Measurements from ENCODE around the gene TAOK2. TPM values are rescaled to one million over a fixed set of nuclear protein-coding genes. Genes with fewer than 3 reads are reported as not detected.
A peak's percentile ranks its signal among the peaks of the same experiment; 100 is the strongest.

The TAOK2 gene
- total and polyA plus RNA-seq, 3 donors from 2014 or later, result 66.5 to 140 (median 126) TPM

DNA sequence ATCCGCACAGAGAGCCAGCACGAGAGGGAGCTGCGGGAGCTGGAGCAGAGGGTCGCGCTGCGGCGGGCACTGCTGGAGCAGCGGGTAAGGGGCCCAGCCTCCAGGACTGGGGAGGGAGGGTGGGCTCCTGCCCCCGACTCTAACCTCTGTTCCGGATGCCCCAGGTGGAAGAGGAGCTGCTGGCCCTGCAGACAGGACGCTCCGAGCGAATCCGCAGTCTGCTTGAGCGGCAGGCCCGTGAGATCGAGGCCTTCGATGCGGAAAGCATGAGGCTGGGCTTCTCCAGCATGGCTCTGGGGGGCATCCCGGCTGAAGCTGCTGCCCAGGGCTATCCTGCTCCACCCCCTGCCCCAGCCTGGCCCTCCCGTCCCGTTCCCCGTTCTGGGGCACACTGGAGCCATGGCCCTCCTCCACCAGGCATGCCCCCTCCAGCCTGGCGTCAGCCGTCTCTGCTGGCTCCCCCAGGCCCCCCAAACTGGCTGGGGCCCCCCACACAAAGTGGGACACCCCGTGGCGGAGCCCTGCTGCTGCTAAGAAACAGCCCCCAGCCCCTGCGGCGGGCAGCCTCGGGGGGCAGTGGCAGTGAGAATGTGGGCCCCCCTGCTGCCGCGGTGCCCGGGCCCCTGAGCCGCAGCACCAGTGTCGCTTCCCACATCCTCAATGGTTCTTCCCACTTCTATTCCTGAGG lies 17.4 kb downstream of the TAOK2 start:
- TF ChIP-seq CTCF (IDR thresholded peaks at IDR 0.05) (no peak), POLR2A (IDR thresholded peaks at IDR 0.05) (no peak)
- no peaks in the 10 kb centered on the region for H3K27me3 ChIP-seq
- H3K36me3 ChIP-seq (ENCODE audit: low read depth, missing control alignments), result no peaks in the 10 kb centered on the region
- DNase-seq, result no peak
- peaks cover 13% of the 10 kb centered on the region for H3K4me1 ChIP-seq
- no peak overlapping the region for H3K4me3 ChIP-seq
- intact Hi-C loops (cut with DNase I; ENCODE audit: low total_unique reads), result no loop called here
- WGBS, 2 donors, result 88 to 98% methylated on average over 8 to 30 of the region's 35 CpGs
- no peak overlapping the region for H3K27ac ChIP-seq
- no peaks in the 10 kb centered on the region for H3K9me3 ChIP-seq

DNA sequence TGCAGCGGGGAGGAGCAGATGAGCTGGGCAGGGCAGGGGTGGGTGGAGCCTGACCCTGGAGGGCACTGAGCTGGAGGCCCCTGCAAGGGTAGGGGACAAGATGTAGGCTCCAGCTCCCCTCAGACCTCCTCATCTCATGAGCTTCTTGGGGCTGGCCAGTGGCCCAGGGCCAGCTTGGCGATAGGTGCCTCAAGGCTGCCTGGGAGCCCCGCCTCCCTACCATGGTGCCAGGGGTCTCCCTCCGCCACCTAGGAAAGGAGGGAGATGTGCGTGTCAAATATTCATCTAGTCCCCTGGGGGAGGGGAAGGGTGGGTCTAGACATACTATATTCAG lies 17.9 kb downstream of the TAOK2 start:
- no peak for TF ChIP-seq POLR2A (IDR thresholded peaks at IDR 0.05)
- no peak for TF ChIP-seq CTCF (IDR thresholded peaks at IDR 0.05)
- Histone ChIP-seq H3K27ac (peak overlapping the region in 1 of 2 donors; percentile 47), H3K4me3 (no peak overlapping the region), H3K4me1 (peaks cover 13% of the 10 kb centered on the region), H3K36me3 (ENCODE audit: low read depth, missing control alignments) (no peaks in the 10 kb centered on the region), H3K27me3 (no peaks in the 10 kb centered on the region), H3K9me3 (no peaks in the 10 kb centered on the region)
- no peak for DNase-seq
- intact Hi-C loops (cut with DNase I; ENCODE audit: low total_unique reads), result no loop called here
- 72 to 80% methylated on average over 1 to 5 of the region's 5 CpGs for WGBS, 2 donors

DNA sequence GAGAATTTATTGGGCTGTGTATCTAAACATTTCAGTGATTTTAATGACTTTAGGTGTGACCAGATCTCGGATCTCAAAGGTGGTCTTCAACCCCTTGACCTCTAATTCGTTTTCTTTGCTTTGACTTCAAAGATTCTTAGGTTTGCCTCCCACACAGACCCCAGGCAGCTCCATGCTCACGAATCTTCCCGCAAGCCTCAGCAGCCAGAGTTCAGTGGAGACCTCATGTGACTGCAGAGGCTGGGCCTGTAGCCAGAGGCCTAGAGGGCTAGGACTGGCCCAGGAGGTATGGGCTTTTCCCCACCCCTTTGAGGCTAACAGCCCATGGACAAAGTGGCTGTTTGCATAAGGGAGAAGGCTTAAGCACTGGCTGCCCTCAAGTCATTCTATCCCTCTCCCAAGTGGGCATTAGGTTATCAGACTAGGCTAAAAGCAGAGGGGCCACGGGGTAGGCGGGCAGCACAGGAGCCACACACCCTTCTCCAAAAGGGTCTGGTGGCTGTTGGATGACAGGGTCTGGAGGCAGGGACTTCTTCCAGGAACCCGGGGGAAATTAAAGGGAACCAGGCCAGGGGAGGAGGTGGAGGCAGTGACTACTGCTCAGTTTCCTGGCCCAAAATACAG lies 18.8 kb downstream of the TAOK2 start:
- H3K36me3 ChIP-seq (ENCODE audit: low read depth, missing control alignments), result no peaks in the 10 kb centered on the region
- 47 to 51% methylated on average over 7 of the region's 7 CpGs for WGBS, 2 donors
- peaks cover 17% of the 10 kb centered on the region for H3K4me1 ChIP-seq
- H3K27me3 ChIP-seq, result no peaks in the 10 kb centered on the region
- H3K9me3 ChIP-seq, result no peaks in the 10 kb centered on the region
- DNase-seq, result peak; percentile 56
- intact Hi-C loops (cut with DNase I; ENCODE audit: low total_unique reads), result no loop called here
- no peak overlapping the region for H3K4me3 ChIP-seq
- H3K27ac ChIP-seq, result peak overlapping the region in 1 of 2 donors; percentile 47
- TF ChIP-seq CTCF (IDR thresholded peaks at IDR 0.05), result no peak
- TF ChIP-seq POLR2A (IDR thresholded peaks at IDR 0.05), result no peak

DNA sequence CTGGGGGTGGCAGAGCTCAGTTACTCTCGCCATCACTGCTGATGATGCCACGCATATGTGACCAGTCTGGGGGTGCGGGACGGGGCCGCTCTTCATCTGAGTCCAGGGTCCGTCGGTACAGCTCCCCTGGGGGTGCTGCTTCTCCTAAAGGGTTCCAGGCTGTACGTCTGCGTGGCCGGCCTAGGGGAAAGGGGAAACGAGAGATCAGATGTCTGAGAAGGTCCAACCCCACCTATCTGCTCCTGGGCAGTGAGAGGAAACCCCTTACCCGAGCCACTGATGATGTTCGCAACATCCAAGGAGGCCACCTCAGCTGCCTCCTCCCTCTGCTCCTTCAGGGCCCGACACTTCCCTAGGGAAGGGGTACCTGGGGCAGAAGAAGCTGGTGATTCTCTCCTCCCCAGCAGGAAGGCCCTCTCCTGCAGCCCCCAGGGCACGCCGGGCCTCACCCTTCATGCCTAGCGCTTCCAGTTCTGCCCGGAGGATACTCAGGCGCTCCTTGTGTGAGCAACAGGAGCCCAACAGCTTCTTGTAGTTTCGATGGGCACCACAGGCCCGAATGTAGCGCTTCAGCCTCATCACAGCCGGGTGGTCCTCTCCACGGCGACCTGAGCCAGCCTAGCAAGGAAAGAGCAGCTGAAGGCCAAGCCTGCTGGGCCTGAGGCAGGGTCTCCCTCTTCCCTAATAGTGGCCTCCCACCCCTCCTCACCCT lies 19.7 kb downstream of the TAOK2 start:
- TF ChIP-seq POLR2A (IDR thresholded peaks at IDR 0.05) (no peak), CTCF (IDR thresholded peaks at IDR 0.05) (no peak)
- H3K36me3 ChIP-seq (ENCODE audit: low read depth, missing control alignments), result no peaks in the 10 kb centered on the region
- peaks cover 17% of the 10 kb centered on the region for H3K4me1 ChIP-seq
- H3K4me3 ChIP-seq, result no peak overlapping the region
- intact Hi-C loops (cut with DNase I; ENCODE audit: low total_unique reads), result no loop called here
- WGBS, 2 donors, result 85 to 88% methylated on average over 18 to 25 of the region's 25 CpGs
- no peak for DNase-seq
- H3K27ac ChIP-seq, result no peak overlapping the region
- no peaks in the 10 kb centered on the region for H3K27me3 ChIP-seq
- H3K9me3 ChIP-seq, result no peaks in the 10 kb centered on the region

Data from testis (tissue), 3 donors.